ENCODE measurements around the gene CARS2. TPM values are rescaled to one million over a fixed set of nuclear protein-coding genes. Genes with fewer than 3 reads are reported as not detected.

The CARS2 gene
- total RNA-seq, 1 donor from 2014 or later, result 36.0 TPM

DNA sequence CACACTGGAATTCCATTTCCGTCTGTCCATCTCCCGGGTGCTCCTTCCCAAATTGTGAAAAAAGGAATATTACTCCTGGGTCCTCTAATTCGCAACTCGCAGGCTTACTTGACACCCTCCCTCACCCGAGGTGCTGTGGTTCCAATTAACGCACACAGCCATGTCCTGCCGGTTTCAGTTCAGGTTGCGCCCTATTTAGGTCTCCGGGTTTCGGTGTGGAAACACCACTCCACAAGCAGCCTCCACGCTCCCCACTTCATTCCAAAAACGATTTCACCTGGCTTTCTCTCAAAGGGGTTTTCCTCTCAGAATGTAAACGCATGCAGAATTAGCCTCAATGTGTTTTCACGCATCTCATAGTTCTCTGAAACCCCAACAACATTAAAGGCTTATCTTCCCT, 52.6 kb downstream of the CARS2 start:
- Mint-ChIP-seq H3K27me3 (ENCODE audit: unreplicated experiment) (peaks cover 8% of the 10 kb centered on the region), H3K4me1 (ENCODE audit: unreplicated experiment) (no peaks in the 10 kb centered on the region), H3K27ac (ENCODE audit: unreplicated experiment) (no peak overlapping the region), H3K36me3 (ENCODE audit: low read depth, unreplicated experiment) (peaks cover 14% of the 10 kb centered on the region), H3K9me3 (ENCODE audit: unreplicated experiment) (no peaks in the 10 kb centered on the region), H3K4me3 (ENCODE audit: unreplicated experiment) (no peak overlapping the region)
- no peak for DNase-seq (ENCODE audit: low spot score)
- TF ChIP-seq, protein P1, sequence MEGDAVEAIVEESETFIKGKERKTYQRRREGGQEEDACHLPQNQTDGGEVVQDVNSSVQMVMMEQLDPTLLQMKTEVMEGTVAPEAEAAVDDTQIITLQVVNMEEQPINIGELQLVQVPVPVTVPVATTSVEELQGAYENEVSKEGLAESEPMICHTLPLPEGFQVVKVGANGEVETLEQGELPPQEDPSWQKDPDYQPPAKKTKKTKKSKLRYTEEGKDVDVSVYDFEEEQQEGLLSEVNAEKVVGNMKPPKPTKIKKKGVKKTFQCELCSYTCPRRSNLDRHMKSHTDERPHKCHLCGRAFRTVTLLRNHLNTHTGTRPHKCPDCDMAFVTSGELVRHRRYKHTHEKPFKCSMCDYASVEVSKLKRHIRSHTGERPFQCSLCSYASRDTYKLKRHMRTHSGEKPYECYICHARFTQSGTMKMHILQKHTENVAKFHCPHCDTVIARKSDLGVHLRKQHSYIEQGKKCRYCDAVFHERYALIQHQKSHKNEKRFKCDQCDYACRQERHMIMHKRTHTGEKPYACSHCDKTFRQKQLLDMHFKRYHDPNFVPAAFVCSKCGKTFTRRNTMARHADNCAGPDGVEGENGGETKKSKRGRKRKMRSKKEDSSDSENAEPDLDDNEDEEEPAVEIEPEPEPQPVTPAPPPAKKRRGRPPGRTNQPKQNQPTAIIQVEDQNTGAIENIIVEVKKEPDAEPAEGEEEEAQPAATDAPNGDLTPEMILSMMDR (IDR thresholded peaks at IDR 0.05; ENCODE audit: unreplicated experiment), result no peak

DNA sequence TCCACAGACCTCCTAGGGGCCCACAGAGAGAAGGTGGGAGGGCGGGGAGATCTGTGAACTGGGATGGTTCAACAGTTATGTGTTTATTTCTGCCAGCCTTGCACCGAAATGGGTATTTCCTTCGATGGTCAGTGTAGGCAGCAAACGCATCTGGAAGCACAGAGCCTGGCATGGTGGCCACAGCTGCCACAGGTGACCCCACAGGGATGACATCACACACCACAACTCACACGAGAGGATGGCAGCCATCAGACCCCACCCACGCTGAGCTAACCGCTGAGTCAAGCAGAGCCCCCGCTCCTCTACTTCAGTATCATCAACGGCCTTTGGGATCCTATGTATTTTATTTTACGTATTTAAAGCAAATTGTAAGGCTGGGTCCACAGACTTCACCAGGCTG, 53.2 kb downstream of the CARS2 start:
- H3K27ac Mint-ChIP-seq (ENCODE audit: unreplicated experiment), result no peak overlapping the region
- no peak for DNase-seq (ENCODE audit: low spot score)
- H3K27me3 Mint-ChIP-seq (ENCODE audit: unreplicated experiment), result peaks cover 9% of the 10 kb centered on the region
- TF ChIP-seq, protein P1 (IDR thresholded peaks at IDR 0.05; ENCODE audit: unreplicated experiment), result no peak
- no peaks in the 10 kb centered on the region for H3K4me1 Mint-ChIP-seq (ENCODE audit: unreplicated experiment)
- no peaks in the 10 kb centered on the region for H3K9me3 Mint-ChIP-seq (ENCODE audit: unreplicated experiment)
- H3K36me3 Mint-ChIP-seq (ENCODE audit: low read depth, unreplicated experiment), result peaks cover 12% of the 10 kb centered on the region
- no peak overlapping the region for H3K4me3 Mint-ChIP-seq (ENCODE audit: unreplicated experiment)

DNA sequence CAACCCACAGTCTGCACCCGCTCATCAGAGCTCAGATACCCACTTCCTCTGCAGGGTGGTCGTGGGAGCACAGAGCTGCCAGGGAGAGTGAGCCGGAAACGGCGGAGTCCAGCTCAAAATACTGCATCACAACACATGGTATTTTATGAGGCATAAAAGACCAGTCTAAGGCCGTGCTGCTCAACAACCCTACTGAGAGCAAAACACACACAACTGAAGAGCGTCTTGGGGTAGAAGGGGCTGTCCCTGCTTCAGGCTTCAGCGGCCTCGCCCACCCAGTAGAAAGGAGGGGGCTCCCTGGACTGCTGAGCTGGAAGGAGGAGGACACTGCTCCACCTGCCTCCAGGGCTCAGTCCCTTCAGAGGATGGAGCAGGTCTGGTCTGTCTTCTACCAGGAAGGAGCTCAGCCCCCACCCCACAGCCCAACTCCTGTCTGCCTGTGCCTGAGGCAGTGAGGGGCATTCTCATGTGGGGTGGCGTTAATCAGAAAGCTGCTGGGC, 53.6 kb downstream of the CARS2 start:
- no peak overlapping the region for H3K4me3 Mint-ChIP-seq (ENCODE audit: unreplicated experiment)
- TF ChIP-seq, protein P1 (IDR thresholded peaks at IDR 0.05; ENCODE audit: unreplicated experiment), result no peak
- DNase-seq (ENCODE audit: low spot score), result no peak
- no peak overlapping the region for H3K27ac Mint-ChIP-seq (ENCODE audit: unreplicated experiment)
- no peaks in the 10 kb centered on the region for H3K4me1 Mint-ChIP-seq (ENCODE audit: unreplicated experiment)
- peaks cover 9% of the 10 kb centered on the region for H3K27me3 Mint-ChIP-seq (ENCODE audit: unreplicated experiment)
- peaks cover 11% of the 10 kb centered on the region for H3K36me3 Mint-ChIP-seq (ENCODE audit: low read depth, unreplicated experiment)
- H3K9me3 Mint-ChIP-seq (ENCODE audit: unreplicated experiment), result no peaks in the 10 kb centered on the region

DNA sequence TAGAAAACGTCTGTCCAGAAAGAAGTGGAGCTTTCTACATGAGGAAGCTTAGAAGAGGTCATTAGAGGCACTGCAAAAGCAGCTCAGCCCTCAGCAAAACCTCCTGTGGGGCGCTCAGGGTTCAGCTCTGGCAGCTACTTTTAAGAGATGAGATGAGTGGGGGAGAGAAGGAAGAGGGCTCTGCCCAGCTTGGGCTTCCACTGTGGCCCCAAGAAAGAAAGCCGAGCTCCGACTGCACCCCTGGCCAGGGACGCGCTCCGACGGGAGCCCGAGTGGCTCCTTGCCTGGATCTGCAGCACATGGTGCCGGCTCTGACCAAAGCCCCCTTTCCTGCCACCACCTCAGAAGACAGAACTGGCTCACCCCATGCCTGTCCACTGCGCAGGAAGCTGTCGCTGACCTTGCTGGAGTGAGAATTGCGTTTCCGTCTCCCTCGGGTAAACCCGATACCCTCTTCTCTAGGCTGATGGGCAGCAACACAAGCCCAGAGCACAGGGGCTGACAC, 54.1 kb downstream of the CARS2 start:
- TF ChIP-seq, protein P1 (IDR thresholded peaks at IDR 0.05; ENCODE audit: unreplicated experiment), result no peak
- no peaks in the 10 kb centered on the region for H3K4me1 Mint-ChIP-seq (ENCODE audit: unreplicated experiment)

DNA sequence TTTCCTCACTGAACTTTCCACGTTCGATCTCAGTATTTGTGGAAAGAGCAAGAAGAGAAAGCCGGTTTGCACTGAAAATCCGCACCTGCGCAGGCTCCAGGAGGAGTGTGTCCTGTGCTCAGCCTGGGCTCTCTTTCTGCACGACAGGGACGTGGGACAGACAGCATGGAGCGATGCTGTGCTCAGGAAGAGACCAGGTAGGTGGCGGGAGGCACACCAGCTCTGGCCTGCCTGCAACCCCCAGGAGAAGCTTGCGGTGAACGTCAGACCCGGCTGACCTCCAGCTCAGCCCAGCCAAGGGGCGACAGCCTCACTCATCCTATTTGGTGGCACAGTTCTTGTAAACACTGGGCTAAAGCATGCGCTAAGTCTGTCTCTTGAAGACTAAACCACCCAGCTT, 54.6 kb downstream of the CARS2 start:
- DNase-seq (ENCODE audit: low spot score), result no peak
- H3K27ac Mint-ChIP-seq (ENCODE audit: unreplicated experiment), result no peak overlapping the region
- H3K9me3 Mint-ChIP-seq (ENCODE audit: unreplicated experiment), result no peaks in the 10 kb centered on the region
- H3K4me1 Mint-ChIP-seq (ENCODE audit: unreplicated experiment), result no peaks in the 10 kb centered on the region
- H3K36me3 Mint-ChIP-seq (ENCODE audit: low read depth, unreplicated experiment), result peaks cover 11% of the 10 kb centered on the region
- TF ChIP-seq, protein P1 (IDR thresholded peaks at IDR 0.05; ENCODE audit: unreplicated experiment), result no peak
- no peak overlapping the region for H3K4me3 Mint-ChIP-seq (ENCODE audit: unreplicated experiment)
- peaks cover 9% of the 10 kb centered on the region for H3K27me3 Mint-ChIP-seq (ENCODE audit: unreplicated experiment)

More for the DNA sequence above, 54.1 kb downstream of the CARS2 start:
- Mint-ChIP-seq H3K27ac (ENCODE audit: unreplicated experiment) (no peak overlapping the region), H3K36me3 (ENCODE audit: low read depth, unreplicated experiment) (peaks cover 11% of the 10 kb centered on the region), H3K27me3 (ENCODE audit: unreplicated experiment) (peaks cover 9% of the 10 kb centered on the region), H3K4me3 (ENCODE audit: unreplicated experiment) (no peak overlapping the region), H3K9me3 (ENCODE audit: unreplicated experiment) (no peaks in the 10 kb centered on the region)
- DNase-seq (ENCODE audit: low spot score), result no peak

All from endothelial cell (in vitro differentiated cells).